ENCODE results near the gene STK31.
A peak's percentile ranks its signal among the peaks of the same experiment; 100 is the strongest.

Gene STK31

GRCh38 chr7:23693224-23693623 lies 16.8 kb upstream of the STK31 start:
- TF ChIP-seq, protein P1, sequence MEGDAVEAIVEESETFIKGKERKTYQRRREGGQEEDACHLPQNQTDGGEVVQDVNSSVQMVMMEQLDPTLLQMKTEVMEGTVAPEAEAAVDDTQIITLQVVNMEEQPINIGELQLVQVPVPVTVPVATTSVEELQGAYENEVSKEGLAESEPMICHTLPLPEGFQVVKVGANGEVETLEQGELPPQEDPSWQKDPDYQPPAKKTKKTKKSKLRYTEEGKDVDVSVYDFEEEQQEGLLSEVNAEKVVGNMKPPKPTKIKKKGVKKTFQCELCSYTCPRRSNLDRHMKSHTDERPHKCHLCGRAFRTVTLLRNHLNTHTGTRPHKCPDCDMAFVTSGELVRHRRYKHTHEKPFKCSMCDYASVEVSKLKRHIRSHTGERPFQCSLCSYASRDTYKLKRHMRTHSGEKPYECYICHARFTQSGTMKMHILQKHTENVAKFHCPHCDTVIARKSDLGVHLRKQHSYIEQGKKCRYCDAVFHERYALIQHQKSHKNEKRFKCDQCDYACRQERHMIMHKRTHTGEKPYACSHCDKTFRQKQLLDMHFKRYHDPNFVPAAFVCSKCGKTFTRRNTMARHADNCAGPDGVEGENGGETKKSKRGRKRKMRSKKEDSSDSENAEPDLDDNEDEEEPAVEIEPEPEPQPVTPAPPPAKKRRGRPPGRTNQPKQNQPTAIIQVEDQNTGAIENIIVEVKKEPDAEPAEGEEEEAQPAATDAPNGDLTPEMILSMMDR (IDR thresholded peaks at IDR 0.05; ENCODE audit: extremely low read depth, insufficient read depth, missing control alignments): no peak
- in situ Hi-C loops (cut with MboI; ENCODE audit: low pct_unique_long_range_greater_than_20kb, low sequenced_read_pairs, unreplicated experiment): no loop called here
- no peak for DNase-seq (ENCODE audit: low spot score)

DNA sequence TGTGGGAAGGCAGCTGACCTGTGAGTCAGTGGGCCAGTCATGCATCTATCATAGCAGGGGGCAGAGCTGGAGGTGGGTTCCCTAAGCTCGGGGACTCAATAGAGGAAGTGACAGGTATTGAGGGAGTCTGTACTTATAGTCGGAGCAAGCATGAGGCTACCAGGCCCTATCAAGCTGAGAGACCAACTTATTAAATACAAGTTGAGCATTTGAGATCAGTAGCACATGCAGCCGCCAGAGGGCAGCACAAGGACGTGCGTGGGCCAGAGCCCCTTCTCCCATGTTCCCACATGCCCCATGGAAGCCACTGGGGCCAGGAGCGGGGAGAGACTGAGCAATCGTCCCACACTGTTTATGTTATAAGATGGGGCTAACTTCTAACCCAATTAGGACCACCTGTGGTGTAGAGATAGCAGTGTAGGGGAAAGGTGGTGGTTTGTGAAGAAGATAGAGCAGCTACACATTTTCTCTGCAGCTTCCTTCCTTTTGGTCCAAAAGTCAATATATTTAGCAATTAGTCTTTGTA lies 13.0 kb upstream of the STK31 start:
- in situ Hi-C loops (cut with MboI; ENCODE audit: low pct_unique_long_range_greater_than_20kb, low sequenced_read_pairs, unreplicated experiment): no loop called here
- TF ChIP-seq, protein P1 (IDR thresholded peaks at IDR 0.05; ENCODE audit: extremely low read depth, insufficient read depth, missing control alignments): peak; percentile 78
- DNase-seq (ENCODE audit: low spot score): peak; percentile 54

DNA sequence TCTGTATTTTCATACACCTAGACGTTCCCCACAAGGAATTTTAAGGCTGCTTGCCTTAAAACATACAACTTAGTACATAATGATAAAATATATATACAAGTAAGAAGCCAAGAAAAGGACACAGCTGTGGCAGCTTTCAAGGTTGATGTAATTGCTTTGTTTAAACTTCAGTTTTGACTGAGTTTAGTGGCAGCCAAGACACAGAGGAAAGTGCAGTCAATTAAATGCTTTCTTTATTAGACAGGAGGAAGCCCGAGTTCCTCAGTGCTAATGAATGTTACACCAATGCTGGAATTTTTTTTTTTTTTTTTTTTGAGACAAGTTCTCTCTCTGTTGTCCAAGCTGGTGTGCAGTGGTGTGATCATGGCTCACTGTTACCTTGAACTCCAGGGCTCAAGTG lies 11.2 kb upstream of the STK31 start:
- DNase-seq (ENCODE audit: low spot score): no peak
- in situ Hi-C loops (cut with MboI; ENCODE audit: low pct_unique_long_range_greater_than_20kb, low sequenced_read_pairs, unreplicated experiment): no loop called here
- TF ChIP-seq, protein P1 (IDR thresholded peaks at IDR 0.05; ENCODE audit: extremely low read depth, insufficient read depth, missing control alignments): no peak

GRCh38 chr7:23700046-23700445 lies 10.0 kb upstream of the STK31 start:
- TF ChIP-seq, protein P1 (IDR thresholded peaks at IDR 0.05; ENCODE audit: extremely low read depth, insufficient read depth, missing control alignments): no peak
- in situ Hi-C loops (cut with MboI; ENCODE audit: low pct_unique_long_range_greater_than_20kb, low sequenced_read_pairs, unreplicated experiment): loop anchor here (25.0 kb wide), 1 partner anchor 438 kb away; no protein-coding TSS in a partner anchor
- no peak for DNase-seq (ENCODE audit: low spot score)

- DNase-seq (ENCODE audit: low spot score): no peak
- in situ Hi-C loops (cut with MboI; ENCODE audit: low pct_unique_long_range_greater_than_20kb, low sequenced_read_pairs, unreplicated experiment): loop anchor here (5.0 to 25.0 kb wide), 2 partner anchors 147 to 447 kb away; no protein-coding TSS in a partner anchor
- TF ChIP-seq, protein P1 (IDR thresholded peaks at IDR 0.05; ENCODE audit: extremely low read depth, insufficient read depth, missing control alignments): no peak
Observed at GRCh38 chr7:23709081-23709750, 803 bp upstream of the STK31 start.

GRCh38 chr7:23712368-23713284 lies 2.6 kb downstream of the STK31 start:
- in situ Hi-C loops (cut with MboI; ENCODE audit: low pct_unique_long_range_greater_than_20kb, low sequenced_read_pairs, unreplicated experiment): loop anchor here (25.0 kb wide), 1 partner anchor 450 kb away; no protein-coding TSS in a partner anchor
- peak; percentile 71 for DNase-seq (ENCODE audit: low spot score)
- TF ChIP-seq, protein P1 (IDR thresholded peaks at IDR 0.05; ENCODE audit: extremely low read depth, insufficient read depth, missing control alignments): peak; percentile 37

Measured in GM13977 (cell line).